Activated CD4-positive, alpha-beta T cell treated with anti-CD3 and anti-CD28 coated beads for 36 hours (primary cell): ENCODE results near the gene RANBP3. TPM values are rescaled to one million over a fixed set of nuclear protein-coding genes. Genes with fewer than 3 reads are reported as not detected.
"Not testable (repeated sequence)": the region's sequence is repeated elsewhere in the genome, so short reads cannot be mapped to it uniquely, and the experiment has no call there.

ENCODE experiments used
- ATAC-seq: fragments of 200-7000 bp; cut with Tn5 transposase; one replicate; pipeline ENCODE4 v1.10.0; 2021; ENCODE audit warnings: mild to moderate bottlenecking, moderate library complexity
- CTCF ChIA-PET: fragments of 350-600 bp; sonication (Branson Sonifier 250); formaldehyde crosslinking; loops from one replicate; lab custom pipeline; 2021; ENCODE audit warnings: antibody characterized with exemption; lab: Charles Lee
- POLR2A ChIA-PET: fragments of 350-600 bp; sonication (Branson Sonifier 250); formaldehyde crosslinking; loops from one replicate; lab custom pipeline; 2021; ENCODE audit warnings: antibody characterized with exemption, inconsistent platforms; lab: Charles Lee
- DNase-seq: peaks from one replicate; pipeline ENCODE4 v3.0.0-alpha.2; 2020
- H3K27ac Mint-ChIP-seq: one replicate; pipeline ENCODE4 v1.8.0; 2021; ENCODE audit warnings: mixed read lengths
- H3K27me3 Mint-ChIP-seq: one replicate; pipeline ENCODE4 v1.8.0; 2021; ENCODE audit warnings: mixed read lengths
- H3K36me3 Mint-ChIP-seq: one replicate; pipeline ENCODE4 v1.8.0; 2021; ENCODE audit warnings: low read depth, mixed read lengths
- H3K4me1 Mint-ChIP-seq: one replicate; pipeline ENCODE4 v1.8.0; 2021; ENCODE audit warnings: mixed read lengths
- H3K4me3 Mint-ChIP-seq: one replicate; pipeline ENCODE4 v1.8.0; 2021; ENCODE audit warnings: mild to moderate bottlenecking, moderate library complexity, mixed read lengths
- H3K9me3 Mint-ChIP-seq: one replicate; pipeline ENCODE4 v1.8.0; 2021; ENCODE audit warnings: low read depth, mixed read lengths
- intact Hi-C, 2 experiments: fragments of 100-400 bp; cut with DNase I in 1 of 2; cut with micrococcal nuclease in 1 of 2; formaldehyde crosslinking; loops; one replicate each; pipeline versions ENCODE4 v1.14.2 to v1.15.1; 2022 to 2024; cut with DNase I, micrococcal nuclease
- total RNA-seq, 2 experiments: library from RNA; stranded (reverse); gene quantifications; one replicate each; pipeline ENCODE4 v1.2.3, GENCODE V29; 2021

Gene RANBP3, protein sequence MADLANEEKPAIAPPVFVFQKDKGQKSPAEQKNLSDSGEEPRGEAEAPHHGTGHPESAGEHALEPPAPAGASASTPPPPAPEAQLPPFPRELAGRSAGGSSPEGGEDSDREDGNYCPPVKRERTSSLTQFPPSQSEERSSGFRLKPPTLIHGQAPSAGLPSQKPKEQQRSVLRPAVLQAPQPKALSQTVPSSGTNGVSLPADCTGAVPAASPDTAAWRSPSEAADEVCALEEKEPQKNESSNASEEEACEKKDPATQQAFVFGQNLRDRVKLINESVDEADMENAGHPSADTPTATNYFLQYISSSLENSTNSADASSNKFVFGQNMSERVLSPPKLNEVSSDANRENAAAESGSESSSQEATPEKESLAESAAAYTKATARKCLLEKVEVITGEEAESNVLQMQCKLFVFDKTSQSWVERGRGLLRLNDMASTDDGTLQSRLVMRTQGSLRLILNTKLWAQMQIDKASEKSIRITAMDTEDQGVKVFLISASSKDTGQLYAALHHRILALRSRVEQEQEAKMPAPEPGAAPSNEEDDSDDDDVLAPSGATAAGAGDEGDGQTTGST
- 100 to 1,000 TPM in 1 of 2 experiments, 10 to 100 TPM in 1; 85.5 to 103 TPM for total RNA-seq

DNA sequence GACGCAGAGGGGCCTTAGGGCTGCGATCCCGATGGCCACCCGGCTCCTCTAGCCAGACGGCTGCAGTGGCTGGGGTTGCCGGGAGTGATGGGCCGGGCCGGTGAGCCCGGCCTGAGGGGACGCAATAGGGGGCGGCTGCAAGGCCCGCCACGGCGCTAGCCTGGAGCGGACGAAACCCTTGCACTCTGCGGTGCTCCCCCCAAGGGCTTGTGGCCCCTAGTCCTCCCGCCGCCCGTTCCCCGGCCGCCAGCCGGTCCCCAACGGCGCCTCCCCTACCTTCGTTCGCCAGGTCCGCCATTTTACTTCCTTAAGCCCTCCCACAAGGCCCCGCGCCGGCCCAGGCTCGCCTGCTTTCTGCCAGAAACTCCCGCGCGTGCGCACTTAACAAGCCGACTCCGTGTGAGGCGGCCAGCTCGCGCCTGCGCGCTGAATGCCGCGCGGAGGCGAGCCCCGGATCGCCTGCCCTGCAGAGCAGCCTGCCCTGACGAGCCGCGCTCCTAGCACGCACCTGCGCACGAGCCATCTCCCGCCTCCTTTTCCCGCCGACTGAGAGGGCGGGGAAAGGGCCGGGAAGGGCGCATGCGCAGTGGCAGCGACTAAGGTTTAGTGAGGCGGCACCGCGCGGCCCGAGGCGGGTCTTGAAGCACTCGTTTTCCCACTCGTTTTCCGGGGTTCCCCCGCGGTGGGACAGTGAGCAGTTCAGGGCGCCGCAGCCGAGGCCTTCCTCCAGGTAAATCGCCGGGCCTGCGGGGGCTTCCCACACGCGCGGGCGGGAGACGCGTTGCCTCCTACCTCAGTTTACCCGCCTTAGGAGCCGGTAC is at the start of gene RANBP3:
TSS of gene RANBP3 (minus strand) at position 356 of the 821 bp plus-strand sequence. CDS start at position 298, 58 bp downstream.
- H3K4me1 Mint-ChIP-seq = peaks cover 56% of the 10 kb centered on the region
- intact Hi-C loops = loop anchor here (1.0 to 5.0 kb wide), 18 partner anchors 25 to 1576 kb away; partner anchors contain the start of genes VMAC (in 2 of the 2), CATSPERD (in 1 of the 2), CHAF1A (in 1 of the 2) and CLPP (in 1 of the 2)
- peaks cover 37% of the 10 kb centered on the region for H3K36me3 Mint-ChIP-seq
- DNase-seq (peak; percentile 99), ATAC-seq (peak; percentile 92)
- CTCF ChIA-PET = interaction anchor here (0.6 to 5.3 kb wide), 6 partner anchors 11 to 259 kb away, joined by 3 to 39 read pairs (median 6); partner anchors contain the start of gene NRTN
- no peaks in the 10 kb centered on the region for H3K27me3 Mint-ChIP-seq
- peak within 1 kb of the TSS; percentile 94 for H3K4me3 Mint-ChIP-seq
- no peaks in the 10 kb centered on the region for H3K9me3 Mint-ChIP-seq
- H3K27ac Mint-ChIP-seq = peak within 1 kb of the TSS; percentile 90
- POLR2A ChIA-PET = interaction anchor here (1.0 to 1.6 kb wide), 2 partner anchors 74 to 258 kb away, joined by 3 to 4 read pairs; partner anchors contain the start of genes LONP1, NDUFA11 and VMAC

DNA sequence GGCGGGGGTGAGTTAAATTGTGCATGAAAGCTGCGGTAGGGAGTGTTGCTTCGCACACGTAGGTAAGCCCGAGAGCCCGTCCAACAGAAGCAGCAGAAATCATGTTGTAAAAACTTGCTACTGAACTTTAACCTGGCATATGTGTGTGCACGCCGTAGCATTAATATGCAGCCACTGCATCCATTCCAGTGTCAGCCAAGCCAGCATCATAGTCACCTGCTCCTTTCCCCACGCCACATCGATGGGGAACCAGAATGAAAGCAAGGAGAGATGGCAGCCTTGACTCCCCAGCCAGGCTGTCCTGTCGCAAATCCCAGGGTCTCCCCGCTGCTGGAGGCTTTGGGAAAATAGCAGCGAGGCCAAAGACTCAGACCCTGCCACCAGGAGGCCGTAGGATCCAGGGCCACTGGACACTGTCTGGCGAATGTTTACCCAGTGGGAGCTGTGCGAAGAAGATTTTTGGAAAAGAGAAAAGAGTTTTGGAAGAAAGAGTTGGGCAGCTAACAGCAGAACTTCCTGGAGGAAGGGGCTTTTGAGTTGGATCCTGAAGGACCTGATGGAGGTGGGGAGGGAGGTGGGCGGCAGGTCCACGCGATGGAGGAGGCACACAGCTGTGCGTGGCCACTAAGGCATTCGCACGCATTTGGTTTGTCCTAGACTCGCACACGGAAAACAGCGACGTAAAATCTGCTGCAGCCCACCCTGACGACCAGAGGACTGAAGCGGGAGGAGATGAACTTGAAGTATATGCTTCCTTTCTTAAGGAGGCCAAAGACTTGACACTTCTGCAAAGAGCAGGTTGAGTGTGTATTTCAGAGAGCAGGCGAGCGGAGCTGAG is 48.7 kb upstream of the RANBP3 start:
- ChIA-PET POLR2A (no interaction called here), CTCF (interaction anchor here (1.2 to 1.7 kb wide), 2 partner anchors 8 to 58 kb away, joined by 4 read pairs; no protein-coding TSS in a partner anchor)
- no peaks in the 10 kb centered on the region for H3K36me3 Mint-ChIP-seq
- DNase-seq (peak; percentile 1), ATAC-seq (no peak)
- H3K27ac Mint-ChIP-seq = no peak overlapping the region
- no peaks in the 10 kb centered on the region for H3K9me3 Mint-ChIP-seq
- peaks cover 7% of the 10 kb centered on the region for H3K4me1 Mint-ChIP-seq
- intact Hi-C loops = no loop called here
- H3K27me3 Mint-ChIP-seq = peaks cover 2% of the 10 kb centered on the region
- H3K4me3 Mint-ChIP-seq = no peak overlapping the region

DNA sequence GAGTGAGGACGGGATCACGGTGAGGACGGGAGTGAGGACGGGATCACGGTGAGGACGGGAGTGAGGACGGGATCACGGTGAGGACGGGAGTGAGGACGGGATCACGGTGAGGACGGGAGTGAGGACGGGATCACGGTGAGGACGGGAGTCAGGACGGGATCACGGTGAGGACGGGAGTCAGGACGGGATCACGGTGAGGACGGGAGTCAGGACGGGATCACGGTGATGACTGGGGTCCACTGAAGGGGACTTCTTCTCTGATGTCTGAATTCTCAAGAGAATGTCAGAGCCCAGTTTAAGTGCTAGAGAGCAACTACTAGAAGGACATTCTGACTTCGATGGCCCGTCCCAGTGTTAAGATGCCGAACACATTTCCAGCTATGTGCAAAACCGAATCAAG is 46.8 kb upstream of the RANBP3 start:
- not testable (repeated sequence) for H3K27ac Mint-ChIP-seq, H3K4me3 Mint-ChIP-seq

DNA sequence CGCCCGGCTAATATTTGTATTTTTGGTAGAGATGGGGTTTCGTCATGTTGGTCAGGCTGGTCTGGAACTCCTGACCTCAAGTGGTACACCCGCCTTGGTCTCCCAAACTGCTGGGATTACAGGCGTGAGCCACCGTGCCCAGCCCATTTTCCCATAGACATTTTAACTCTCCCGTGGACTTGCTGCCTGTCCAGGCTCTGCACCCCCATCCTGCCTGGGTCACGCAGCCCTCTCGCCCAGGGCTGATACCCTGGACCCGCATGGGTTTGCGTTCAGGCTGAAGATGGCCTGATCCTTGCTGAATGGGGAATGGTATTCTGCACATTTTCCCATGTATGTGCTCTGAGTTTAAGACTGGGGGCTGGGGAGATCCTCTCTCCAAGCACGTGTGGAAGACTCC is 46.0 kb upstream of the RANBP3 start:
- CTCF ChIA-PET = interaction anchor here (1.5 to 2.5 kb wide), 8 partner anchors 10 to 220 kb away, joined by 5 to 21 read pairs (median 9); partner anchors contain the start of gene NRTN
- no peak overlapping the region for H3K27ac Mint-ChIP-seq
- no peaks in the 10 kb centered on the region for H3K4me1 Mint-ChIP-seq
- DNase-seq = no peak
- no peaks in the 10 kb centered on the region for H3K36me3 Mint-ChIP-seq
- peaks cover 2% of the 10 kb centered on the region for H3K27me3 Mint-ChIP-seq
- H3K4me3 Mint-ChIP-seq = no peak overlapping the region
- POLR2A ChIA-PET = interaction anchor here (1.2 kb wide), 1 partner anchor 40 kb away, joined by 3 read pairs; no protein-coding TSS in a partner anchor
- ATAC-seq = no peak
- intact Hi-C loops = loop anchor here in 1 of 2 experiments (5.0 kb wide), 1 partner anchor 57 kb away; no protein-coding TSS in a partner anchor
- H3K9me3 Mint-ChIP-seq = no peaks in the 10 kb centered on the region

More for the DNA sequence above, 46.8 kb upstream of the RANBP3 start:
- intact Hi-C loops = loop anchor here in 1 of 2 experiments (5.0 kb wide), 1 partner anchor 57 kb away; no protein-coding TSS in a partner anchor
- H3K36me3 Mint-ChIP-seq, DNase-seq, H3K9me3 Mint-ChIP-seq, ATAC-seq, H3K4me1 Mint-ChIP-seq, POLR2A ChIA-PET, H3K27me3 Mint-ChIP-seq: not testable (repeated sequence)
- CTCF ChIA-PET = interaction anchor here (1.7 kb wide), 1 partner anchor 57 kb away, joined by 4 read pairs; no protein-coding TSS in a partner anchor

DNA sequence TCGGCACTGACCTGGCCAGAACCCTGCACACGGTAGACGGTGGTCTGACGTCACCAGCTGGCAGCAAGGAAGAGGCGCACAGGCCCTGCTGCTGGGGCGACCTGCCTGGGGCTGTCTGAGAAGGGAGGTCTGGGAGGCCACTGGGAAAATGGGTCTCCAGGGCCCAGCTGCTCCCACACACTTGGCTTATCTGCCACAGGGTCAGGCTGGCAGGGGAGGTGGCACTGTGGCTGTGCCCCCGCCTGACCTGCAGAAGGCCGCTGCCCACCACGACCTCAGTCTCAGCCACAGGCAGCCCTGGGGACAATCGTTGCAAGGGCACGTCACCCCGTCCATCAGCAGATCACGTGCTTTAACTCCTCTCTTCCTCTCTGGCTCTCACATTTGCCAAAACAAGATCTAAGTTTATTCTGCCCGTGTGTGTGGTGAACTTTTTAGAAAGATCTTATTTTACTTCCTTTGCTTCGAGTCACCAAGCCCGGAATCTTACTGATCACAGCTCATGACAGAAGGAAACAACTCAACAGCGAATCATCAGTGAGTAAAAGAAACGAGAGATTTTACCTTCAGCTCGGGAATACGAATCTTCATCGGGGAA is 45.2 kb upstream of the RANBP3 start:
- intact Hi-C loops = loop anchor here in 1 of 2 experiments (5.0 kb wide), 1 partner anchor 56 kb away; no protein-coding TSS in a partner anchor
- H3K4me3 Mint-ChIP-seq = no peak overlapping the region
- H3K4me1 Mint-ChIP-seq = no peaks in the 10 kb centered on the region
- POLR2A ChIA-PET = interaction anchor here (1.2 kb wide), 1 partner anchor 39 kb away, joined by 3 read pairs; no protein-coding TSS in a partner anchor
- no peak for ATAC-seq
- no peak for DNase-seq
- no peaks in the 10 kb centered on the region for H3K9me3 Mint-ChIP-seq
- H3K27me3 Mint-ChIP-seq = peaks cover 2% of the 10 kb centered on the region
- H3K36me3 Mint-ChIP-seq = no peaks in the 10 kb centered on the region
- no peak overlapping the region for H3K27ac Mint-ChIP-seq
- CTCF ChIA-PET = interaction anchor here (0.6 to 2.5 kb wide), 23 partner anchors 8 to 372 kb away, joined by 3 to 21 read pairs (median 6); partner anchors contain the start of genes NDUFA11, NRTN and VMAC

DNA sequence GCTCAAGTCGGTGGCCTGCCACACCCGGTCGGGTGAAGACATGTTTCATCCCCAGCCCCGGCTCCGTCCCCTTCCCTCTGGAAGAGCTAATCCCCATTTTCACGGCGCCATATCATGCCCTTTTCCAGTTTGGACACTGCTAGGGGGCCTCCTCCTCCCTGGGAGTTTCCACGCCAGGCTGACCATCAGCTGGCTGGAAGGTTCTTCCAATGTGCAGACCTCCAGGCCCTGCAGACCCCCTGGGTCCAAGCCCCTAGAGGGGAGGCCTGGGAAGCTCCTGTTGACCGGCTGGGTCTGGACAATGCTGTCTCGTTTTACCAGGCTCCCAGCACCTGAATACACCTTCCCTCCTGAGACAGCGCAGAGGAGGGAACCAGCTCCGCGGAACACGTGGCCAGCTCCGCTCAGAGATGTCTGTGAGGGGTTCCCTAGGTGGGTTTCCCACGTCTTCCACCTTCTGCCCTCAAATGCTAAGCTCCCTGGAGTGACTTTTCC is 44.7 kb upstream of the RANBP3 start:
- Mint-ChIP-seq H3K27ac (no peak overlapping the region), H3K27me3 (peaks cover 2% of the 10 kb centered on the region), H3K36me3 (no peaks in the 10 kb centered on the region), H3K4me1 (no peaks in the 10 kb centered on the region), H3K9me3 (no peaks in the 10 kb centered on the region), H3K4me3 (no peak overlapping the region)
- ChIA-PET CTCF (interaction anchor here (0.7 to 2.5 kb wide), 25 partner anchors 9 to 372 kb away, joined by 3 to 21 read pairs (median 5); partner anchors contain the start of genes CATSPERD, LONP1, NDUFA11 and NRTN), POLR2A (interaction anchor here (0.6 to 1.2 kb wide), 2 partner anchors 18 to 38 kb away, joined by 3 read pairs; no protein-coding TSS in a partner anchor)
- DNase-seq = no peak
- intact Hi-C loops = loop anchor here (1.0 to 5.0 kb wide), 4 partner anchors 35 to 249 kb away; no protein-coding TSS in a partner anchor
- ATAC-seq = no peak

DNA sequence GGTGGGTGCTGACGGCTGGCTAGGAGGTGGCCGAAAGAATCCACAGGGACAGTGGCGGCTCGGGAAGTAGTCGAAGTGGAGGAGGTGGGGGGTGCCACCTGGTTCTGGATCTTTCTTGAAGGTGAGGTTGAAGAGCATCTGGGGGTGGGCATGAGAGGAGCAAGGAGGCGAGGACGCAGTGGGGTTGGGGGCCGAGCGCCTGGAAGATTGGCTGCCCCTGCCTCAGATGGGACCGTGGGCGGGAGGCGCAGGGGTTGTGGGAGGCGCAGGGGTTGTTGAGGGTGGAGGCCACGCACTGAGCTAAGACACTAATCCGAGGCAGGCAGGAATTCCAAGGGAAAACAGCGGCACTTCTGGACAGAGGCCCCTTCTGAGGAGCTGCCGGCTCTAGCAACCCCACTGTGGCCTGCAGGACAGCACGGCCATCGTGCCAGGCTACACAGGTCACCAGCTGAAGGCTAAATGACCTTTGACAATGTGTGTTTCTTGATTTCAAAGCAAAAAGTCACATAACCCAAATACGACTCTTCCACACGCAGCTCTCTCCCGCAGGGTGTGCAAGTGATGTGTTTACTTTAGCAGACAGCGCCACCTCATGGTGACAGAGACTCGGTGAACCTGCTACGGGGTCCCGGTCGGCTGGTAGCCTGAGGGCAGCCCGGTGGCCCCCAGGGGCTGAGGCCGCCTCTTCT is 44.1 kb upstream of the RANBP3 start:
- ATAC-seq (peak; percentile 98), DNase-seq (peak; percentile 91)
- Mint-ChIP-seq H3K36me3 (no peaks in the 10 kb centered on the region), H3K4me3 (no peak overlapping the region), H3K4me1 (no peaks in the 10 kb centered on the region), H3K27ac (no peak overlapping the region), H3K9me3 (no peaks in the 10 kb centered on the region), H3K27me3 (peaks cover 2% of the 10 kb centered on the region)
- intact Hi-C loops = loop anchor here (1.0 to 5.0 kb wide), 4 partner anchors 35 to 249 kb away; no protein-coding TSS in a partner anchor
- CTCF ChIA-PET = interaction anchor here (0.7 to 2.5 kb wide), 22 partner anchors 8 to 371 kb away, joined by 3 to 21 read pairs (median 5); partner anchors contain the start of genes CATSPERD, LONP1, NDUFA11 and NRTN
- POLR2A ChIA-PET = interaction anchor here (0.6 kb wide), 1 partner anchor 18 kb away, joined by 3 read pairs; no protein-coding TSS in a partner anchor

DNA sequence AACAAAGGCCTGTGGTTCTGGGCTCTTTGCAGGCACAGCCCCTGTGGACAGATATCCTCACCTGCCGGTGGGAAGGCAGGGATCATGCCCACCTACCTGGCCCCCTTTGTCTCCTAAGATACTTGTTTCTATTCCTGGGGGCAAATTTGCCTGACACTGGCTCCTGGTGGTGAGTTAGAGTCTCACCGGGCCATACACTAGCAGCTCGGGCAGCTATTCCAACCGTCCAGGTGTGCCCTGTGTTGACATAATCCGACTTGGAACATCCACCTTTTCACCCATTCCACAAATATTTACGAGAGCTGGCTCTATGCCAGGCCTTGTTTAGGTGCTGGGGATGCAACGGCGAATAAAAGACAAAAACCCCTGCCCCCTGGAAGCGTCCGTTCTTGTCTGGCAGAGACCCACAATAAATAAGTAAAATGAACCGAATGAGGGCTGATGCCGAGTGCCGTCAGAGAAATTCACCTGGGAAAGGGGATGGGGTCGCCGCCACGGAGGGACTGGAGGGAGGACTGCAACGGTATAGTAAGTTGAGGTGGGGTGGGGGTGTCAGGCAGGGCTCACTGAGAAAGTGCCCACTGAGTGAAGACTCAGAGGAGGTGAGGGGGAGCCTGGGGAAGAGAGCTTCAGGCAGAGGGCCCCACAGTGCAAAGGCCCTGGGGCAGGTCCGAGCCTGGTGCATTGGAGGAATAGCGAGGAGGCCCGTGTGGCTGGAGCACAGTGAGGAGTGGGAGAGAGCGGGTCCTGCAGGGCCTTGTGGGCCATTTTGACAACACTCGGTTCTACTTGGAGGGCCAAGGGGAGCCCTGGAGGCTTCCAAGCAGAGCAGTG is 43.2 kb upstream of the RANBP3 start:
- CTCF ChIA-PET = interaction anchor here (0.8 to 2.5 kb wide), 7 partner anchors 12 to 301 kb away, joined by 3 to 21 read pairs (median 11); partner anchors contain the start of genes CATSPERD, LONP1 and NRTN
- no peaks in the 10 kb centered on the region for H3K4me1 Mint-ChIP-seq
- no peaks in the 10 kb centered on the region for H3K36me3 Mint-ChIP-seq
- H3K27ac Mint-ChIP-seq = no peak overlapping the region
- H3K4me3 Mint-ChIP-seq = no peak overlapping the region
- DNase-seq (no peak), ATAC-seq (no peak)
- peaks cover 2% of the 10 kb centered on the region for H3K27me3 Mint-ChIP-seq
- intact Hi-C loops = loop anchor here in 1 of 2 experiments (5.0 kb wide), 1 partner anchor 54 kb away; no protein-coding TSS in a partner anchor
- POLR2A ChIA-PET = no interaction called here
- H3K9me3 Mint-ChIP-seq = no peaks in the 10 kb centered on the region
